Gastroesophageal sphincter (tissue), 4 donors: ENCODE measurements around the gene EVC. TPM values are rescaled to one million over a fixed set of nuclear protein-coding genes. Genes with fewer than 3 reads are reported as not detected.

Experiments
- ATAC-seq: fragments of 150-250 bp; one replicate; pipeline ENCODE4 v1.9.1; 2016; ENCODE audit warnings: mild to moderate bottlenecking, moderate library complexity
- H3K27ac ChIP-seq, 4 donors: fragments of 200-600 bp; sonication (generic) in 3 of 4; 1 replicate in 3 of 4; 2 replicates in 1 of 4; pipeline ENCODE4 v1.5.1; 2016 to 2019
- H3K27me3 ChIP-seq: fragments of 200-600 bp; sonication (generic); one replicate; pipeline ENCODE4 v1.5.1; 2019
- H3K36me3 ChIP-seq, 2 donors: fragments of 200-600 bp; sonication (generic); one replicate each; pipeline ENCODE4 v1.5.1; 2019; ENCODE audit warnings: control low read depth in 1 of 2
- H3K4me1 ChIP-seq, 3 donors: fragments of 200-600 bp; sonication (generic); 1 replicate in 2 of 3; 2 replicates in 1 of 3; pipeline ENCODE4 v1.5.1; 2016 to 2019; ENCODE audit warnings: control low read depth in 2 of 3
- H3K4me3 ChIP-seq, 2 donors: fragments of 200-600 bp; sonication (generic); one replicate each; pipeline ENCODE4 v1.5.1; 2019; ENCODE audit warnings: mild to moderate bottlenecking in 1 of 2, moderate library complexity in 1 of 2
- H3K9me3 ChIP-seq, 3 donors: fragments of 200-600 bp; sonication (generic); one replicate each; pipeline ENCODE4 v1.5.1; 2017 to 2019; ENCODE audit warnings: control low read depth in 2 of 3
- EP300 ChIP-seq: sonication (generic); formaldehyde crosslinking; IDR thresholded peaks from one replicate; pipeline ENCODE4 v1.6.1; 2017; ENCODE audit warnings: antibody characterized with exemption, mild to moderate bottlenecking
- POLR2A ChIP-seq, 2 donors: fragments of 450-650 bp; IDR thresholded peaks; one replicate each; pipeline ENCODE4 v1.6.1; 2017; ENCODE audit warnings: antibody characterized with exemption in 2 of 2, mild to moderate bottlenecking in 2 of 2, moderate library complexity in 1 of 2
- POLR2AphosphoS5 ChIP-seq: sonication (generic); formaldehyde crosslinking; IDR thresholded peaks from one replicate; pipeline ENCODE4 v1.6.1; 2017; ENCODE audit warnings: antibody characterized with exemption
- WGBS, 2 donors: methylation state at CpG; one replicate each; pipeline ENCODE4 v1.1.5; 2018; ENCODE audit warnings: low coverage in 1 of 2; 5-methylcytosine and 5-hydroxymethylcytosine counted together
- total RNA-seq, 4 donors: library from RNA; depleted of rRNA; stranded (reverse); fragments of >200 nt; gene quantifications; one replicate each; pipeline ENCODE4 v1.1.0, GENCODE V29; 2016
- TF ChIP-seq, protein P1 (sequence below), 4 experiments: fragments of 200-600 bp in 2 of 4; fragments of 450-650 bp in 2 of 4; sonication (generic) in 1 of 4; IDR thresholded peaks; one replicate each; pipeline ENCODE4 v1.5.1; 2017 to 2019; ENCODE audit warnings: antibody characterized with exemption in 4 of 4, mild to moderate bottlenecking in 2 of 4, moderate library complexity in 2 of 4

The EVC gene
- total RNA-seq, 4 donors from 2014 or later: 17.8 to 53.7 (median 38.1) TPM

- WGBS, 2 donors: 82 to 88% methylated on average over 6 to 10 of the region's 10 CpGs
- ATAC-seq: no peak
Measured at GRCh38 chr4:5823542-5824211, 112.7 kb downstream of the EVC start.

GRCh38 chr4:5824227-5824626 lies 113.2 kb downstream of the EVC start:
- no peaks in the 10 kb centered on the region for H3K27me3 ChIP-seq
- 88 to 97% methylated on average over 7 of the region's 7 CpGs for WGBS, 2 donors
- peaks cover 0 to 37% of the 10 kb centered on the region in 2 donors for H3K36me3 ChIP-seq
- TF ChIP-seq, protein P1, sequence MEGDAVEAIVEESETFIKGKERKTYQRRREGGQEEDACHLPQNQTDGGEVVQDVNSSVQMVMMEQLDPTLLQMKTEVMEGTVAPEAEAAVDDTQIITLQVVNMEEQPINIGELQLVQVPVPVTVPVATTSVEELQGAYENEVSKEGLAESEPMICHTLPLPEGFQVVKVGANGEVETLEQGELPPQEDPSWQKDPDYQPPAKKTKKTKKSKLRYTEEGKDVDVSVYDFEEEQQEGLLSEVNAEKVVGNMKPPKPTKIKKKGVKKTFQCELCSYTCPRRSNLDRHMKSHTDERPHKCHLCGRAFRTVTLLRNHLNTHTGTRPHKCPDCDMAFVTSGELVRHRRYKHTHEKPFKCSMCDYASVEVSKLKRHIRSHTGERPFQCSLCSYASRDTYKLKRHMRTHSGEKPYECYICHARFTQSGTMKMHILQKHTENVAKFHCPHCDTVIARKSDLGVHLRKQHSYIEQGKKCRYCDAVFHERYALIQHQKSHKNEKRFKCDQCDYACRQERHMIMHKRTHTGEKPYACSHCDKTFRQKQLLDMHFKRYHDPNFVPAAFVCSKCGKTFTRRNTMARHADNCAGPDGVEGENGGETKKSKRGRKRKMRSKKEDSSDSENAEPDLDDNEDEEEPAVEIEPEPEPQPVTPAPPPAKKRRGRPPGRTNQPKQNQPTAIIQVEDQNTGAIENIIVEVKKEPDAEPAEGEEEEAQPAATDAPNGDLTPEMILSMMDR (IDR thresholded peaks at IDR 0.05): no peak
- TF ChIP-seq POLR2A (IDR thresholded peaks at IDR 0.05) (no peak), EP300 (no peak), POLR2AphosphoS5 (no peak)
- no peak overlapping the region for H3K4me3 ChIP-seq
- no peak overlapping the region for H3K27ac ChIP-seq
- ATAC-seq: no peak
- H3K9me3 ChIP-seq: no peaks in the 10 kb centered on the region
- H3K4me1 ChIP-seq: peaks cover 0 to 16% (median 2%) of the 10 kb centered on the region in 3 donors

More at GRCh38 chr4:5823542-5824211, 112.7 kb downstream of the EVC start:
- Histone ChIP-seq H3K27me3 (no peaks in the 10 kb centered on the region), H3K36me3 (peaks cover 0 to 42% of the 10 kb centered on the region in 2 donors), H3K9me3 (no peaks in the 10 kb centered on the region), H3K27ac (no peak overlapping the region), H3K4me3 (no peak overlapping the region), H3K4me1 (peaks cover 0 to 16% (median 2%) of the 10 kb centered on the region in 3 donors)
- TF ChIP-seq POLR2AphosphoS5: no peak
- TF ChIP-seq EP300: no peak
- TF ChIP-seq POLR2A (IDR thresholded peaks at IDR 0.05): no peak
- TF ChIP-seq, protein P1 (IDR thresholded peaks at IDR 0.05): no peak

GRCh38 chr4:5824635-5825034 lies 113.6 kb downstream of the EVC start:
- H3K36me3 ChIP-seq: peaks cover 0 to 33% of the 10 kb centered on the region in 2 donors

DNA sequence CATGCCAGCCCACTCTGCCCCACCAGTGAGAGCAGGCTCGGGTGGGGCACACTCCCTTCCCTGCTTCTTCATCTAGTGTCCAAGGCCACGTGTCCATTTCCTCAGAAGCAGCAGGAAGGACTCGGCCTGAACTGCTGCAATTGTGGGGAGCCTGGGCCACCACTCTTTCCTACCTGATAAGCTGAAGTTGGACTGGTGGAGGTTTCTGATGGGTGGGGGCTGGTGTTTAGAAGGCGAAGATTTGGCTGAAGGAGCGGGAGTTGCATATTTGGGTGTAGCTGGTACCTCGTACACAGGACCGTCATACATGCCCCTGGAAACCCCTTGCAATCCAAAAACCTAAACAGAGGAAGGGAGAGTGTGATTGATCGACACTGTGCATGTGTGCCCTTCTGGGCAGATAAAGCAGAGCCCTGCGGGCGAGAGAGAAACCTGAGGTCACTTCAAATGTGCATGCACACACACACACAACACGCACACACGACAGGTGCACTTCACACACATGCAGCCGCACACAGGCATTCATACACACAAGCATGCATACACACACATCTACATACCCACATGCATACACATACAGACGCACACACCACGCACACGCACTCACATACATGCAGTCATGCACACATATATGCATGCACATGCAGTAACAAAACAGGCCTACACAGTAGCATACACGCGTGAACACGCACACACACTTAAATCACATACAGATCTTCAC lies 114.5 kb downstream of the EVC start:
- no peaks in the 10 kb centered on the region for H3K9me3 ChIP-seq
- no peaks in the 10 kb centered on the region for H3K27me3 ChIP-seq
- no peak overlapping the region for H3K4me3 ChIP-seq
- 88 to 92% methylated on average over 11 to 12 of the region's 19 CpGs for WGBS, 2 donors
- no peak for ATAC-seq
- H3K4me1 ChIP-seq: peaks cover 0 to 16% (median 2%) of the 10 kb centered on the region in 3 donors
- no peak overlapping the region for H3K27ac ChIP-seq
- TF ChIP-seq POLR2A (IDR thresholded peaks at IDR 0.05): no peak
- TF ChIP-seq, protein P1 (IDR thresholded peaks at IDR 0.05): no peak
- TF ChIP-seq EP300: no peak
- TF ChIP-seq POLR2AphosphoS5: no peak
- peaks cover 0 to 24% of the 10 kb centered on the region in 2 donors for H3K36me3 ChIP-seq

More at GRCh38 chr4:5824635-5825034, 113.6 kb downstream of the EVC start:
- H3K4me3 ChIP-seq: no peak overlapping the region
- H3K27ac ChIP-seq: no peak overlapping the region
- no peak for TF ChIP-seq POLR2A (IDR thresholded peaks at IDR 0.05)
- TF ChIP-seq, protein P1 (IDR thresholded peaks at IDR 0.05): peak in 2 of 4 experiments; percentile 7 to 16
- ATAC-seq: no peak
- H3K9me3 ChIP-seq: no peaks in the 10 kb centered on the region
- H3K27me3 ChIP-seq: no peaks in the 10 kb centered on the region
- peaks cover 0 to 16% (median 2%) of the 10 kb centered on the region in 3 donors for H3K4me1 ChIP-seq
- WGBS, 2 donors: 74 to 79% methylated on average over 5 to 6 of the region's 6 CpGs
